ENCODE data around the gene LTK.

LTK gene

DNA sequence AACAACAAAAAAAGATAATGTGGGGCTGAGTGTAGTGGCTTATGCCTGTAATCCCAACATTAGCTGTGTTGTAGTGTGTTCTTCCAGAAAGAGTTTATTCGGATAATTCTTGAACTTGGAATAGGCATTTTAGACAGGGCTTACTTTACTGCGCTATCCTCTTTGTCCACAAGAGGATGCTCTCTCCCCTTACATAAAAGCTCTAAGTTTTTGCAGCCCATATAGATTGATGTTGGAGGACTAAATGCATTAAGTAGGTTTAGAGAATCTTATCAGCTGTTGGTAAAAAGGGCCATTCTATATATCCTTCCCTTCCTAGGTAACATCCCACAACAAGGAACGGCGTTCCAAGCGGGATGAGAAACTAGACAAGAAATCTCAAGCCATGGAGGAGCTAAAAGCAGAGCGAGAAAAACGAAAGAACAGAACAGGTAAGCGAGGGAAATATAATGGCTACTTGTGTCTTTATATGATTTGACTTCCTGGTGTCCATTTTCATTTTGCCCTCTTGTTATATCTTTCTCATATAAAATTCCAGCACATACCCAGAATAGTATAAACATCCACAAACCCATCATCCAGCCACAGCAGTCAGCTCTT lies 47.7 kb downstream of the LTK start:
- no peaks in the 10 kb centered on the region for H3K4me1 Mint-ChIP-seq (ENCODE audit: low read depth)
- H3K9me3 Mint-ChIP-seq: no peaks in the 10 kb centered on the region
- no peaks in the 10 kb centered on the region for H3K27me3 Mint-ChIP-seq
- no peak overlapping the region for H3K4me3 Mint-ChIP-seq
- intact Hi-C loops (cut with micrococcal nuclease): loop anchor here (10.0 kb wide), 2 partner anchors 119 to 269 kb away; no protein-coding TSS in a partner anchor
- no peak overlapping the region for H3K27ac Mint-ChIP-seq
- peaks cover 95% of the 10 kb centered on the region for H3K36me3 Mint-ChIP-seq (ENCODE audit: low read depth)

DNA sequence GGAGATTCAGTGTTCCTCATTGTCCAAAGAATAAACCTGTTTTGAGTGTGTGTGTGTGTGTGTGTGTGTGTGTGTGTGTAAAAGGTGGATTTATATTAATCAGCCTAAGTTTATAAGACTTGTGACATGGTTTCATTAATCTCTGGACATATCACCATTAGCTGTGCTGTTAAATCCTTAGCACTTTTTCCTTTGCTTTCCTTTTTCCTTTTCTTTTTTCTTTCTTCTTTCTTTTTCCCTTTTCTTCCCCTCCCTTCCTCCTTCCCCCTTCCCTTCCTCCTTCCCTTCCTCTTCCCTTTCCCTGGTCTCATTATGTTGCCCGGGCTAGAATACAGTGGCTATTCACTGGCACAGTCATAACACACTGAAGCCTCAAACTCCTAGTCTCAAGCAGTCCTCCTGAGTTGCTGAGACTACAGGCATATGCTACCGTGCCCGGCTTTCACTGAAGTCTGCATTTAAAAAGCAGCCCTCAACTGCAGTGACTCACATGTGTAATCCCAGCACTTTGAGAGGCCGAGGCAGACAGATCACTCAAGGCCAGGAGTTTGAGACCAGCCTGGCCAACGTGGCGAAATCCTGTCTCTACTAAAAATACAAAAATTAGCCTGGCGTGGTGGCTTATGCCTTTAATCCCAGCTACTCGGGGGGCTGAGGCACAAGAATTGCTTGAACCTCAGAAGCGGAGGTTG lies 48.6 kb downstream of the LTK start:
- H3K4me1 Mint-ChIP-seq (ENCODE audit: low read depth): no peaks in the 10 kb centered on the region
- H3K27ac Mint-ChIP-seq: no peak overlapping the region
- no peak overlapping the region for H3K4me3 Mint-ChIP-seq
- H3K9me3 Mint-ChIP-seq: no peaks in the 10 kb centered on the region
- H3K27me3 Mint-ChIP-seq: no peaks in the 10 kb centered on the region
- intact Hi-C loops (cut with micrococcal nuclease): loop anchor here (10.0 kb wide), 2 partner anchors 120 to 270 kb away; no protein-coding TSS in a partner anchor
- H3K36me3 Mint-ChIP-seq (ENCODE audit: low read depth): peaks cover 91% of the 10 kb centered on the region

DNA sequence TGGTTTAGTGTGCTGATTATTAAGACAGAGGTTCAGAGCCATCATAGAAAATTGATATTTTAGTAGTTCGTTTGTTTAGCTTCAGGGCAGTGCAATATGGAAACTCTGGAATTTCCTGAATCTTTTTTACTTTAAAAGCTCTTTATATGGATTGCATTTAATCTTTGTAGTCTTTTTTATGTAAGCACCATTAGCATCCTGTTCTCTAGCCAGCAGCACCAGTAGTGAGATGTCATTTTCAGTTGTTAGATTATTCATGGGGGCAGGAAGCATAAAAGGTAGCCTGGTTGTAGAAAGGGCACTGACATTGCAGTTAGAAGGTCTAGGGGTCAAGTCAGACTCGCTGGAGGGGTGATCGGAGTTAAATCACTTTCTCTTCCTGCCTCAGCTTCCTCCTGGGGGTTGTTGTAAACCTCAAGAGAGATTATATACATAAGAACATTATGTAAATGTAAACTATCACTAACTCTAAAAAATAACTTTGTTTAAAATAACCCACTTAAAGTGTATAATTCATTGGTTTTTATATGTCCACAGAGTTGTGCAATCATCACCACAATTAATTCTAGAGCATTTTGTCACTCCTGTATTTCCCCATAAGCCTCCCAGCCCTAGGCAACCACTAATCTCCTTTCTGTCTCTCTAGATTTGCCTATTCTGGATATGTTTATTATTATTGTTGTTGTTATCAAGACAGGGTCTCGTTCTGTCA lies 51.4 kb downstream of the LTK start:
- H3K27me3 Mint-ChIP-seq: no peaks in the 10 kb centered on the region
- H3K27ac Mint-ChIP-seq: no peak overlapping the region
- H3K36me3 Mint-ChIP-seq (ENCODE audit: low read depth): peaks cover 91% of the 10 kb centered on the region
- H3K4me3 Mint-ChIP-seq: no peak overlapping the region
- H3K4me1 Mint-ChIP-seq (ENCODE audit: low read depth): no peaks in the 10 kb centered on the region
- no peaks in the 10 kb centered on the region for H3K9me3 Mint-ChIP-seq
- intact Hi-C loops (cut with micrococcal nuclease): loop anchor here (10.0 kb wide), 2 partner anchors 123 to 273 kb away; no protein-coding TSS in a partner anchor
